RWPE1 (cell line): ENCODE data around the gene PDE11A.

Experiments
- CTCF ChIA-PET: fragments of 350-600 bp; sonication (Branson Sonifier 250); formaldehyde crosslinking; extraction: SDS; loops from one replicate; lab custom pipeline; 2021; lab: Yijun Ruan, JAX
- POLR2A ChIA-PET: fragments of 400-600 bp; formaldehyde crosslinking; extraction: SDS; loops from one replicate; lab custom pipeline; 2020; ENCODE audit warnings: antibody characterized with exemption; ENCODE audit not compliant: low non-redundant PET; lab: Yijun Ruan, JAX
- DNase-seq: peaks from one replicate; pipeline ENCODE4 v3.0.0; 2012; ENCODE audit warnings: low spot score
- H3K27ac ChIP-seq: fragments of 450-650 bp; 2 replicates; pipeline ENCODE4 v1.5.1; 2017
- CTCF ChIP-seq: fragments of 450-650 bp; conservative IDR thresholded peaks from 2 replicates; pipeline ENCODE4 v1.5.1; 2017; ENCODE audit warnings: low read depth, mild to moderate bottlenecking

Gene PDE11A

GRCh38 chr2:177730792-177731191, 341.8 kb downstream of the PDE11A start:
- no peak overlapping the region for H3K27ac ChIP-seq
- no peak for DNase-seq
- ChIA-PET CTCF (interaction anchor here (0.6 to 0.7 kb wide), 2 partner anchors 37 to 837 kb away, joined by 3 to 4 read pairs; no protein-coding TSS in a partner anchor), POLR2A (no interaction called here)
- TF ChIP-seq CTCF, result no peak

- CTCF ChIA-PET, result interaction anchor here (0.6 to 0.7 kb wide), 2 partner anchors 36 to 42 kb away, joined by 3 to 4 read pairs; no protein-coding TSS in a partner anchor
- POLR2A ChIA-PET, result no interaction called here
These were observed 342.2 kb downstream of the PDE11A start for GRCh38 chr2:177730363-177730762.

GRCh38 chr2:177728920-177729319, 343.7 kb downstream of the PDE11A start:
- H3K27ac ChIP-seq, result no peak overlapping the region
- no peak for DNase-seq
- POLR2A ChIA-PET, result interaction anchor here (0.6 kb wide), 1 partner anchor 287 kb away, joined by 3 read pairs; no protein-coding TSS in a partner anchor
- no peak for TF ChIP-seq CTCF
- CTCF ChIA-PET, result interaction anchor here (0.6 to 0.9 kb wide), 5 partner anchors 18 to 730 kb away, joined by 3 to 4 read pairs (median 3); partner anchors contain the start of gene NFE2L2

More at GRCh38 chr2:177730363-177730762, 342.2 kb downstream of the PDE11A start:
- TF ChIP-seq CTCF, result no peak
- DNase-seq, result no peak
- no peak overlapping the region for H3K27ac ChIP-seq

- ChIA-PET POLR2A (interaction anchor here (0.6 kb wide), 1 partner anchor 286 kb away, joined by 3 read pairs; no protein-coding TSS in a partner anchor), CTCF (interaction anchor here (0.6 to 0.9 kb wide), 5 partner anchors 86 to 730 kb away, joined by 3 read pairs; partner anchors contain the start of gene NFE2L2)
- no peak for TF ChIP-seq CTCF
- no peak overlapping the region for H3K27ac ChIP-seq
- DNase-seq, result no peak
These were observed 344.2 kb downstream of the PDE11A start for GRCh38 chr2:177728399-177728765.

GRCh38 chr2:177727577-177728398, 344.8 kb downstream of the PDE11A start:
- H3K27ac ChIP-seq, result no peak overlapping the region
- no peak for DNase-seq
- ChIA-PET CTCF (interaction anchor here (0.5 to 1.1 kb wide), 6 partner anchors 11 to 579 kb away, joined by 3 to 4 read pairs (median 3); partner anchors contain the start of gene NFE2L2), POLR2A (no interaction called here)
- TF ChIP-seq CTCF, result no peak

- no peak overlapping the region for H3K27ac ChIP-seq
- TF ChIP-seq CTCF, result no peak
- ChIA-PET CTCF (interaction anchor here (0.5 to 1.1 kb wide), 2 partner anchors 10 to 43 kb away, joined by 3 to 4 read pairs; no protein-coding TSS in a partner anchor), POLR2A (no interaction called here)
- DNase-seq, result no peak
These were observed 345.6 kb downstream of the PDE11A start for GRCh38 chr2:177726931-177727348.
